Suppressor macrophage (primary cell): ENCODE data around the gene CRTC3.
"Not testable (repeated sequence)": the region's sequence is repeated elsewhere in the genome, so short reads cannot be mapped to it uniquely, and the experiment has no call there.

Experiments used
- DNase-seq, 4 experiments: peaks; one replicate each; pipeline ENCODE4 v3.0.0-alpha.2; 2020 to 2022
- total RNA-seq, 17 experiments: gene quantifications; one replicate each; lab custom pipeline; 2026; ENCODE audit warnings: mixed read lengths in 6 of 17, inconsistent platforms in 3 of 17; lab: John Stamatoyannopoulos, UW

Gene CRTC3, protein sequence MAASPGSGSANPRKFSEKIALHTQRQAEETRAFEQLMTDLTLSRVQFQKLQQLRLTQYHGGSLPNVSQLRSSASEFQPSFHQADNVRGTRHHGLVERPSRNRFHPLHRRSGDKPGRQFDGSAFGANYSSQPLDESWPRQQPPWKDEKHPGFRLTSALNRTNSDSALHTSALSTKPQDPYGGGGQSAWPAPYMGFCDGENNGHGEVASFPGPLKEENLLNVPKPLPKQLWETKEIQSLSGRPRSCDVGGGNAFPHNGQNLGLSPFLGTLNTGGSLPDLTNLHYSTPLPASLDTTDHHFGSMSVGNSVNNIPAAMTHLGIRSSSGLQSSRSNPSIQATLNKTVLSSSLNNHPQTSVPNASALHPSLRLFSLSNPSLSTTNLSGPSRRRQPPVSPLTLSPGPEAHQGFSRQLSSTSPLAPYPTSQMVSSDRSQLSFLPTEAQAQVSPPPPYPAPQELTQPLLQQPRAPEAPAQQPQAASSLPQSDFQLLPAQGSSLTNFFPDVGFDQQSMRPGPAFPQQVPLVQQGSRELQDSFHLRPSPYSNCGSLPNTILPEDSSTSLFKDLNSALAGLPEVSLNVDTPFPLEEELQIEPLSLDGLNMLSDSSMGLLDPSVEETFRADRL
- total RNA-seq, result 10.9 to 44.4 (median 25.7) reads per million in 17 experiments

GRCh38 chr15:90529371-90530249, at the start of gene CRTC3:
Gene CRTC3, plus strand, starts transcription at chr15:90529923. Its CDS starts 149 bp downstream, at chr15:90530072.
- DNase-seq, result peak; percentile 59 to 89 (median 80)

DNA sequence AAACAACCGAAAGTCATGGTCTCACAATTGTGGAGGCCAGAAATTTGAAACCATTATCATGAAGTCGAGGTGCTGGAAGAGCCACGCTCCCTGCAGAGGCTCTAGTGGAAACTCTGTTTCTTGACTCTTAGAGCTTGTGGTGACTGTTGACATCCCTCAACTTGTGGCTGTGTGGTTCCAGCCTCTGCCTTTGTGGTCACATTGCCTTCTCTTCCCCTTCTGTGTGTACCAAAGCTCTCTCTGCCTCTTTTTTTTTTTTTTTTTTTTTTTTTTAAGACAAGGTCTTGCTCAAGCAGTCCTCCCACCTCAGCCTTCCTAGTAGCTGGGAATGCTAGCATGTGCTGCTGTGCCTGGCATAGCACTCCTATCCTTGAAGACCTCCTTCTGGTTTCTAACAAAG, 48.7 kb upstream of the CRTC3 start:
- DNase-seq, result peak; percentile 61 to 79 (median 78)

DNA sequence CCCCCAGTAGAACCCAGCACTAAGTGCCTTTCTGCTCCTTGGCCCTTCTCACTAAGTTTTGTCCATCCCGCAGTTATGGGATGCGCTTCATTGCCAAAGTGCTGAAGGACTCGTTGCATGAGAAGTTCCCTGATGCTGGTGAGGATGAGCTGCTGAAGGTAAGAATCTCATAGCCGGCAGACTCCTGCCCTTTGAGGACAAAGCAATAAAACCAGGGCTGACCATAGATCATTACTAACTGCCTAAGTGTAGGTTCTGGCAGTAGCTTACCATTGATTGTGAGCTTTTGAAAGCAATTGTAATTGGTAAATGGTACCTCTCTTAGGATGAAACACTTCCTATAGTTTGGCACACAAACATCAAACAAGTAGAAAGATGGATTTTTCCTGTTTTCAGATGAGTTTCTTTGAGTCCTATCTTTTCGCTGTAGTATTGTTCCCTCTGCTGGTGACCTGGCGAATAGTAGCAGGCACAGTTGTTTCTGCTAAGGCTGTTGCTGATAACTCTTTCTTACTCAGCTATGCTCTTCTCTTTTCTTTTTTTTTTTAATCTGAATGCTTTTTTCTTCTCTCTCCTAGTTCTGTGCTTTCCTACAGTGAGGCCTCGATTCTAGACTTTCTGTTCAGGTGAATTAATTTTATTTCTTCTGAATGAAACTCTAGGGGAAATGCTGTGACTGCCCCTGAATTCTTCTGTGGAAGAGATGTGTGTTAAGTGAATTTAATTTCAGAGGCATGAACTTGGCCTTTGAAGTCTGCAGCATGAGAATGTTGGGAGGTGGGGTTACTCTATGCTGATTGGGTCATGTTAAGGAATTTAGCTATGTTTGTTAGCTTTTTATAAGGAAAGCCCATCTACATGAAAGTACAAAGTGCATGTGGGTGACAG, 47.4 kb upstream of the CRTC3 start:
- peak in 3 of 4 experiments; percentile 39 to 43 (median 41) for DNase-seq

GRCh38 chr15:90483012-90483307, 46.8 kb upstream of the CRTC3 start:
- no peak for DNase-seq

GRCh38 chr15:90483637-90484036, 46.1 kb upstream of the CRTC3 start:
- no peak for DNase-seq

DNA sequence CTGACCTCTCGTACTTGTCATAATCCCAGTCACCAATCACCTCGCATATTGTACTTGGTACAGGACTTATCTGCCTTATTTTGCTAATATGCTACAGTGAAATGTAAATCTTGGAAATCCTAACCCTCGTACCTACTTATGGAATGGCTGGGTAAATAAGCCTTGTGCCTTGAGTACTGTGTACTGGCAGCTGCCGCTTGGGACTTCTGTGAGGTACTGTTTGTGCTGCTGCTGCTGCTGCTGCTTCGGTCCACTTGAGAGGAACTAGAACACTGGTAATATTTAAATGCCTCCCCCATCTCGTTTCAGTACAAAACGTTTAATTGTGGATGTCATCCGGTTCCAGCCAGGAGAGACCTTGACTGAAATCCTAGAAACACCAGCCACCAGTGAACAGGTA, 42.5 kb upstream of the CRTC3 start:
- DNase-seq, result no peak

- no peak for DNase-seq
These were observed 40.2 kb upstream of the CRTC3 start for GRCh38 chr15:90489514-90489913.

- no peak for DNase-seq
These were observed 39.8 kb upstream of the CRTC3 start for GRCh38 chr15:90489944-90490343.

GRCh38 chr15:90493647-90494046, 36.1 kb upstream of the CRTC3 start:
- DNase-seq, result no peak

DNA sequence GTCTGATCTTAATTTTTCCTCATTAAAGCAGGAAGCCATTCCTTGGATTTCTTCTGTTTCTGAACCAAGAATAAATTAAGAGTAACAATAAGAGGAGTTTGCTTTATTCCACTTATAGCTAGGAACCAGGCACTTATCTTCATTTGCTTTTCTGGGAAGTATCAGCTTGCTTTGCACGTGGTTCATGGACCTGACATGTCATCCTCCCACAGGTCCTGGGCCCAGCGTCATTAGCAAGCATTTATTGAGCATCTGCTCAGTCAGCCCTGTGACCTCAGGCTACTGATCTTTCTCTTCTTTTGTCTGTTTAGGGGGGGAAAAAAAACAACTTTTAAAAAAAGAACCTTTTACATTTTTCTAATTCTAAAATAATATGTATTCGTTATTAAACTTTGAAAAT, 34.7 kb upstream of the CRTC3 start:
- peak in 1 of 4 experiments; percentile 29 for DNase-seq

GRCh38 chr15:90496791-90497190, 32.9 kb upstream of the CRTC3 start:
- peak; percentile 74 to 87 (median 80) for DNase-seq

DNA sequence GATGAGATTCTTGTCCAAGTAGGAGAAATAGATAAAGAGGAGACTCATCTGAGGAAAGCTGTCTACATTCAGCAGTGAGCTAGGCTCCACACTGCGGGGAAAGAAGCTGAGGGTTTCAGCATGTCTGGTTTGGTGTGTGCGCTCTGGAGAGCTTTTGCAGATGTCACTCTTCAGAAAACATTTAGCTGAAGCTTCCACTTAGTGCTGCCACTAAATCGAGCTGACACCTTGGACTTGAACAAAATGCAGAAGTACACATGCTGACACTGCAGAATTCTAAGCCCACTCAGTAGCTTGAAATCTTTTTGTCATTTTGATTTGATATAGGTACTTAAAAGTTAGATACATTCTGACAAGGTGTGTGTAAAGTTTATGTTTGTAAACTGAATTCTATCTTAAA, 32.3 kb upstream of the CRTC3 start:
- peak; percentile 35 to 67 (median 58) for DNase-seq

GRCh38 chr15:90497912-90498311, 31.8 kb upstream of the CRTC3 start:
- no peak for DNase-seq

DNA sequence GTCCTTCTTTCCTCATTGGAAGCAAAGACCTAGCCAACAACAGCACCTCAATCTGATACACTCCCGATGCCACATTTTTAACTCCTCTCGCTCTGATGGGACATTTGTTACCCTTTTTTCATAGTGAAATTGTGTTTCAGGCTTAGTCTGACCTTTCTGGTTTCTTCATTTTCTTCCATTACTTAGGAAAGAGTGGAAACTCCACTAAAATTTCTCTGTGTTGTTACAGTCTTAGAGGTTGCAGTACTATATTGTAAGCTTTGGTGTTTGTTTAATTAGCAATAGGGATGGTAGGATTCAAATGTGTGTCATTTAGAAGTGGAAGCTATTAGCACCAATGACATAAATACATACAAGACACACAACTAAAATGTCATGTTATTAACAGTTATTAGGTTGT, 29.6 kb upstream of the CRTC3 start:
- no peak for DNase-seq

DNA sequence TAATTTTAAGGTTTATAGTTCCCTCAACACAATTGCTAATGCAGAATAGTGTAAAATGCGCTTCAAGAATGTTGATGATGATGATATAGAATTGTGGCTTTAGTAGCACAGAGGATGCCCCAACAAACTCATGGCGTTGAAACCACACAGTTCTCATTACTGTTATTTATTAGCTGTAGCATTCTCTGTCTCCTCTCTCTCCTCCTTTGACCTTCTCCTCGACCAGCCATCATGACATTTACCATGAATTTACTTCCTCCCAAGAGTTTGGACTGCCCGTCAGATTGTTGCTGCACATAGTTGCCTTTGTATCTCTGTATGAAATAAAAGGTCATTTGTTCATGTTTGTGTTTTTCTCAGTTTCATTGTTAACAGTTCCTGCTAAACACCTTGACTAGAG, 27.8 kb upstream of the CRTC3 start:
- DNase-seq, result no peak

GRCh38 chr15:90510781-90511180, 18.9 kb upstream of the CRTC3 start:
- not testable (repeated sequence) for DNase-seq

DNA sequence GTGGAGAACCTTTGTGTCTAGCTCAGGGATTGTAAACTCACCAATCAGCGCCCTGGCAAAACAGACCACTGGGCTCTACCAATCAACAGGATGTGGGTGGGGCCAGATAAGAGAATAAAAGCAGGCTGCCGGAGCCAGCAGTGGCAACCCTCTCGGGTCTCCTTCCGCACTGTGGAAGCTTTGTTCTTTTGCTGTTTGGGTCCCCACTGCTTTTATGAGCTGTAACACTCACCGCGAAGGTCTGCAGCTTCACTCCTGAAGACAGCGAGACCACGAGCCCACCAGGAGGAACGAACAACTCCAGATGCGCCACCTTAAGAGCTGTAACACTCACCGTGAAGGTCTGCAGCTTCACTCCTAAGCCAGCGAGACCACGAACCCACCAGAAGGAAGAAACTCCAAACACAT, 18.5 kb upstream of the CRTC3 start:
- DNase-seq, result not testable (repeated sequence)

GRCh38 chr15:90512276-90512675, 17.4 kb upstream of the CRTC3 start:
- peak; percentile 19 to 68 (median 41) for DNase-seq

DNA sequence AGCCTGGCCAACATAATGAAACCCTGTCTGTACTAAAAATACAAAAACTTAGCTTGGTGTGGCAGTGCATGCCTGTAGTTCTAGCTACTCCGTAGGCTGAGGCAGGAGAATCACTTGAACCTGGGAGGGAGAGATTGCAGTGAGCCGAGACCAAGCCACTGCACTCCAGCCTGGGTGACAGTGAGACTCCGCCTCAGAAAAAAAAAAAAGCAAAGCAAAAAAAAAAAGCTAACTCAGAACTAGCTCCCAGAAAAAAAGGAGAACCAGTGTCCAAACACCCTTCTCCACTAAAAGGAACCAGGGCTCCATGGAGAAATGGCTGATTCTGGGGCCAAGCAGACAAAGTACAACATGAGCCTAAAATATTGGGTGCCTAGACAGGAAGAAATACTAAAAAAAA, 16.7 kb upstream of the CRTC3 start:
- peak; percentile 50 to 86 (median 78) for DNase-seq

GRCh38 chr15:90513448-90513847, 16.3 kb upstream of the CRTC3 start:
- no peak for DNase-seq

DNA sequence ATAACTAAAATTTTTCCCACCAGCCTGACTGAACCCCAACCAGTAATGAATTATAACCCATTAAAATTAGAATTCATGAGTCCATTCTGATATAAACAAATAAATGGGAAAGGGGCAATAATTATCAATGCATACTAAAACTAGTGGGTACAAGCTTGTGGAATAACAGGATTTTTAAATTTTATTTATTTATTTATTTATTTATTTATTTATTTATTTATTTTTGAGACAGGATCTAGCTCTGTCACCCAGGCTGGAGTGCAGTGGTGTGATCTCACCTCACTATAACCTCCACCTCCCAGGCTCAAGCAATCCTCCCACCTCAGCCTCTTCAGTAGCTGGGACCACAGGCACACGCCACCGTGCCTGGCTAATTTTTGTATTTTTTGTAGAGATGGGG, 15.8 kb upstream of the CRTC3 start:
- DNase-seq, result not testable (repeated sequence)

DNA sequence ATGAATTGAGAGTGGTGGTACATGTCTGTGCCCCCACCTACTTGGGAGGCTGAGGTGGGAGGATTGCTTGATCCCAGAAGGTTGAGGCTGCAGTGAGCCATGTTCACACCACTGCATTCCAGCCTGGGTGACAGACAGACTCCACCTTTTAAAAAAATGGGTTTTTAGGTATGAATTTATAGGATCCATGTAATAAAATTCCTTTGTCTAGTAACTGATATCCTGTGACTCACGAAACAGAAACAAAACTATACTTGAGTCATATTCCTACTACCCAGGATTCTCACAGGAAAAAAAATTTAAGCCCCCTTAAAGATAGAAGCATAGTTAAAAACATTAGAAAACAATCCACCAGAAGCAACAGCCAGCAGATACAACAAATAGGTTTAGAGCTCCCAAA, 10.0 kb upstream of the CRTC3 start:
- no peak for DNase-seq
